Erythroblast (primary cell): ENCODE results near the gene ULK4.
"Not testable (repeated sequence)": the region's sequence is repeated elsewhere in the genome, so short reads cannot be mapped to it uniquely, and the experiment has no call there.

Experiments
- DNase-seq, 2 experiments: peaks; one replicate each; lab custom pipeline; 2025; lab: John Stamatoyannopoulos, UW
- GATA1 ChIP-seq: IDR thresholded peaks from 2 replicates; pipeline ENCODE4 v1.6.1; 2011; ENCODE audit warnings: low read depth, mild to moderate bottlenecking, control low read depth, low read length, moderate library complexity
- POLR2A ChIP-seq: IDR thresholded peaks from 2 replicates; pipeline ENCODE4 v1.6.1; 2011; ENCODE audit warnings: mild to moderate bottlenecking, low read length

The ULK4 gene

GRCh38 chr3:41961751-41962679, at the start of gene ULK4:
Gene ULK4, minus strand, starts transcription at chr3:41962103. Its CDS starts 7,344 bp downstream, at chr3:41954759.
- peak; percentile 98 to 99 for DNase-seq
- TF ChIP-seq POLR2A (peak; percentile 64), GATA1 (no peak)

- DNase-seq, result no peak
- TF ChIP-seq GATA1 (no peak), POLR2A (no peak)
Observed at GRCh38 chr3:42010530-42010929, 48.6 kb upstream of the ULK4 start.

GRCh38 chr3:42009456-42009855, 47.6 kb upstream of the ULK4 start:
- no peak for DNase-seq
- TF ChIP-seq GATA1 (no peak), POLR2A (no peak)

- TF ChIP-seq POLR2A, result no peak
- no peak for TF ChIP-seq GATA1
- DNase-seq, result no peak
Observed at GRCh38 chr3:42007785-42008184, 45.9 kb upstream of the ULK4 start.

GRCh38 chr3:42005401-42005800, 43.5 kb upstream of the ULK4 start:
- peak; percentile 24 to 76 for DNase-seq
- TF ChIP-seq POLR2A (no peak), GATA1 (no peak)

GRCh38 chr3:42002790-42003189, 40.9 kb upstream of the ULK4 start:
- no peak for DNase-seq
- TF ChIP-seq GATA1, result no peak
- no peak for TF ChIP-seq POLR2A

- DNase-seq, result no peak
- TF ChIP-seq GATA1 (no peak), POLR2A (no peak)
Observed at GRCh38 chr3:42001777-42002176, 39.9 kb upstream of the ULK4 start.

- TF ChIP-seq POLR2A (no peak), GATA1 (no peak)
- DNase-seq, result no peak
Observed at GRCh38 chr3:41999909-42000308, 38.0 kb upstream of the ULK4 start.

- TF ChIP-seq POLR2A (no peak), GATA1 (no peak)
- peak; percentile 18 to 24 for DNase-seq
Observed at GRCh38 chr3:41997702-41998550, 36.0 kb upstream of the ULK4 start.

- TF ChIP-seq POLR2A (no peak), GATA1 (no peak)
Observed at GRCh38 chr3:41991437-41991836, 29.5 kb upstream of the ULK4 start.

GRCh38 chr3:41989518-41989917, 27.6 kb upstream of the ULK4 start:
- TF ChIP-seq POLR2A (no peak), GATA1 (no peak)
- no peak for DNase-seq

More at GRCh38 chr3:41991437-41991836, 29.5 kb upstream of the ULK4 start:
- DNase-seq, result no peak

- DNase-seq, result no peak
- no peak for TF ChIP-seq GATA1
- no peak for TF ChIP-seq POLR2A
Observed at GRCh38 chr3:41987627-41988026, 25.7 kb upstream of the ULK4 start.

- DNase-seq, result no peak
- TF ChIP-seq GATA1 (no peak), POLR2A (no peak)
Observed at GRCh38 chr3:41986561-41986960, 24.7 kb upstream of the ULK4 start.

- DNase-seq, result no peak
- TF ChIP-seq POLR2A (no peak), GATA1 (no peak)
Observed at GRCh38 chr3:41985018-41985417, 23.1 kb upstream of the ULK4 start.

- DNase-seq, result not testable (repeated sequence)
Observed at GRCh38 chr3:41983091-41983490, 21.2 kb upstream of the ULK4 start.

- DNase-seq, result not testable (repeated sequence)
Observed at GRCh38 chr3:41977401-41977800, 15.5 kb upstream of the ULK4 start.
